Chondrocyte (in vitro differentiated cells): ENCODE data around the gene KRTAP5-11. TPM values are rescaled to one million over a fixed set of nuclear protein-coding genes. Genes with fewer than 3 reads are reported as not detected.
"Not testable (repeated sequence)": the region's sequence is repeated elsewhere in the genome, so short reads cannot be mapped to it uniquely, and the experiment has no call there.

Experiments
- DNase-seq: peaks from one replicate; pipeline ENCODE4 v3.0.0; 2021; ENCODE audit warnings: mixed read lengths, low spot score
- H3K27ac Mint-ChIP-seq: one replicate; pipeline ENCODE4 v1.8.0; 2021; ENCODE audit warnings: mild to moderate bottlenecking, moderate library complexity, mixed read lengths; ENCODE audit not compliant: unreplicated experiment
- H3K27me3 Mint-ChIP-seq: 2 replicates; pipeline ENCODE4 v1.8.0; 2021; ENCODE audit warnings: low read depth, mixed read lengths
- H3K36me3 Mint-ChIP-seq: 2 replicates; pipeline ENCODE4 v1.8.0; 2021; ENCODE audit warnings: low read depth, mixed read lengths
- H3K4me1 Mint-ChIP-seq: 2 replicates; pipeline ENCODE4 v1.8.0; 2021; ENCODE audit warnings: low read depth, mild to moderate bottlenecking, mixed read lengths
- H3K4me3 Mint-ChIP-seq: one replicate; pipeline ENCODE4 v1.8.0; 2021; ENCODE audit warnings: mild to moderate bottlenecking, moderate library complexity, mixed read lengths; ENCODE audit not compliant: unreplicated experiment
- H3K9me3 Mint-ChIP-seq: 2 replicates; pipeline ENCODE4 v1.8.0; 2021; ENCODE audit warnings: low read depth, mixed read lengths
- long read RNA-seq: library from polyadenylated mRNA; stranded (forward); transcript quantifications from one replicate; pipeline ENCODE4 v2.0.0, GENCODE V29; 2021
- total RNA-seq: library from RNA; stranded (reverse); gene quantifications from 3 replicates; pipeline ENCODE4 v1.2.1, GENCODE V29; 2021
- TF ChIP-seq, protein P1 (sequence below): fragments of 200-600 bp; sonication (generic); IDR thresholded peaks from 2 replicates; pipeline ENCODE4 v1.5.0; 2021; ENCODE audit warnings: antibody characterized with exemption, mild to moderate bottlenecking, moderate library complexity

KRTAP5-11 gene
- total RNA-seq = not detected in 3 replicates
- long read RNA-seq = 0 reads

- Mint-ChIP-seq H3K27ac (no peak within 1 kb of the TSS), H3K9me3 (no peaks in the 10 kb centered on the region), H3K36me3 (no peaks in the 10 kb centered on the region), H3K27me3 (peaks cover 40% of the 10 kb centered on the region), H3K4me1 (peaks cover 8% of the 10 kb centered on the region), H3K4me3 (no peak within 1 kb of the TSS)
- TF ChIP-seq, protein P1, sequence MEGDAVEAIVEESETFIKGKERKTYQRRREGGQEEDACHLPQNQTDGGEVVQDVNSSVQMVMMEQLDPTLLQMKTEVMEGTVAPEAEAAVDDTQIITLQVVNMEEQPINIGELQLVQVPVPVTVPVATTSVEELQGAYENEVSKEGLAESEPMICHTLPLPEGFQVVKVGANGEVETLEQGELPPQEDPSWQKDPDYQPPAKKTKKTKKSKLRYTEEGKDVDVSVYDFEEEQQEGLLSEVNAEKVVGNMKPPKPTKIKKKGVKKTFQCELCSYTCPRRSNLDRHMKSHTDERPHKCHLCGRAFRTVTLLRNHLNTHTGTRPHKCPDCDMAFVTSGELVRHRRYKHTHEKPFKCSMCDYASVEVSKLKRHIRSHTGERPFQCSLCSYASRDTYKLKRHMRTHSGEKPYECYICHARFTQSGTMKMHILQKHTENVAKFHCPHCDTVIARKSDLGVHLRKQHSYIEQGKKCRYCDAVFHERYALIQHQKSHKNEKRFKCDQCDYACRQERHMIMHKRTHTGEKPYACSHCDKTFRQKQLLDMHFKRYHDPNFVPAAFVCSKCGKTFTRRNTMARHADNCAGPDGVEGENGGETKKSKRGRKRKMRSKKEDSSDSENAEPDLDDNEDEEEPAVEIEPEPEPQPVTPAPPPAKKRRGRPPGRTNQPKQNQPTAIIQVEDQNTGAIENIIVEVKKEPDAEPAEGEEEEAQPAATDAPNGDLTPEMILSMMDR = no peak
- DNase-seq = no peak
Observed at GRCh38 chr11:71582309-71582895, at the start of gene KRTAP5-11. Gene KRTAP5-11, minus strand, starts transcription at chr11:71582875. Its CDS starts 38 bp downstream, at chr11:71582837.

- H3K4me3 Mint-ChIP-seq, H3K27ac Mint-ChIP-seq, H3K9me3 Mint-ChIP-seq, H3K4me1 Mint-ChIP-seq, H3K36me3 Mint-ChIP-seq, DNase-seq: not testable (repeated sequence)
- H3K27me3 Mint-ChIP-seq = peaks cover 33% of the 10 kb centered on the region
Observed at GRCh38 chr11:71631551-71631950, 48.9 kb upstream of the KRTAP5-11 start.

GRCh38 chr11:71630071-71630470 lies 47.4 kb upstream of the KRTAP5-11 start:
- DNase-seq, H3K4me3 Mint-ChIP-seq, H3K27ac Mint-ChIP-seq, H3K4me1 Mint-ChIP-seq, H3K9me3 Mint-ChIP-seq, H3K36me3 Mint-ChIP-seq: not testable (repeated sequence)
- peaks cover 34% of the 10 kb centered on the region for H3K27me3 Mint-ChIP-seq

GRCh38 chr11:71628943-71629342 lies 46.3 kb upstream of the KRTAP5-11 start:
- H3K9me3 Mint-ChIP-seq, H3K36me3 Mint-ChIP-seq, H3K4me1 Mint-ChIP-seq: not testable (repeated sequence)

DNA sequence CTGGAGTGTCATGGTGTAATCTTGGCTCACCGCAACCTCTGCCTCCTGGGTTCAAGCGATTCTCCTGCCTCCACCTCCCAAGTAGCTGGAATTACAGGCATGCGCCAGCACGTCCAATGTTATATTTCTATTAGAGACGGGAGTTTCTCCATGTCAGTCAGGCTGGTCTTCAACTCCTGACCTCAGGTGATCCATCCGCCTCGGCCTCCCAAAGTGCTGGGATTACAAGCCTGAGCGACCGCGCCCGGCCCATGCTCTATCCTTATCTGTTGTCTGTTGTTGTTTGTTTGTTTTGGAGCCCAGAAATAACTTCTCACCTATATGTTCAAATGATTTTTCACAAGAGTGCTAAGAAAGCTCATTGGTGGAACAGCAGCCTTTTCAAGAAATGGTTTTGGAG lies 40.6 kb upstream of the KRTAP5-11 start:
- H3K27ac Mint-ChIP-seq, DNase-seq, H3K36me3 Mint-ChIP-seq, H3K4me3 Mint-ChIP-seq, H3K9me3 Mint-ChIP-seq, H3K4me1 Mint-ChIP-seq: not testable (repeated sequence)
- peaks cover 20% of the 10 kb centered on the region for H3K27me3 Mint-ChIP-seq

More at GRCh38 chr11:71628943-71629342, 46.3 kb upstream of the KRTAP5-11 start:
- H3K27ac Mint-ChIP-seq, H3K4me3 Mint-ChIP-seq, DNase-seq: not testable (repeated sequence)
- peaks cover 34% of the 10 kb centered on the region for H3K27me3 Mint-ChIP-seq

DNA sequence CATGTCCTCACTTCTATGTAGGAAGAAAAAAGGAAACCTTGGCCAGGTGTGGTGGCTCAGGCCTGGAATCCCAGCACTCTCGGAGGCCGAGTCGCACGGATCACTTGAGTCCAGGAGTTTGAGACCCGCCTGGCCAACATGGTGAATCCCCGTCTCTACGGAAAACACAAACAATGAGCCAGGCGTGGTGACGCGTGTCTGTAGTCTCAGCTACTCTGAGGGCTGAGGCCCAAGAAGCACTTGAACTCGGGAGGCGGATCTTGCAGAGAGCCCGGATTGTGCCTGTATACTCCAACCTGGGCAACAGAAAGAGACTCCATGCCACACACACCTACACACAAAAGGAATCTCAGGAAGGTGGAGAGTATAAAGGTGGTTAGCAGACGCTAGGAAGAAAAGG lies 39.9 kb upstream of the KRTAP5-11 start:
- not testable (repeated sequence) for H3K36me3 Mint-ChIP-seq, H3K4me3 Mint-ChIP-seq, H3K27ac Mint-ChIP-seq, H3K9me3 Mint-ChIP-seq, DNase-seq, H3K4me1 Mint-ChIP-seq
- peaks cover 18% of the 10 kb centered on the region for H3K27me3 Mint-ChIP-seq

DNA sequence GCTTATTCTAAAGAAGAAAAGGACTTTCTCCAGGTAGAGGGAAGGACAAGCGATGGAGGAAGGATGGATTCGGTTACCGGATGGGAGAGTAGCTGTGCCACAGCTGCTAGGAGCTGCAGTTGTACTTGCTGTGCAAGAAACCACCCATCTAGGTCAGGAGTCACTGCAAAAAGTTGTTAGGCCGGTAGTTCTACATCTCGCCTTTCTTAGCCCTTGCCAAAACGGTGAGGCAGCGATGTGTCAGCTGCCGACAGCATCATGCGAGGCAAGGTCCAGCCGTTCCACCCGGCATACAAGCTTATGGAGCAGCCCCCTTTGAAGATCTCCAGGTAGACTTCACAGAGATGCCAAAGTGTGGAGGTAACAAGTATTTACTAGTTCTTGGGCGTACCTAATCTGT lies 32.3 kb upstream of the KRTAP5-11 start:
- DNase-seq, H3K27ac Mint-ChIP-seq, H3K36me3 Mint-ChIP-seq, H3K4me3 Mint-ChIP-seq, H3K4me1 Mint-ChIP-seq, H3K9me3 Mint-ChIP-seq: not testable (repeated sequence)
- H3K27me3 Mint-ChIP-seq = peaks cover 53% of the 10 kb centered on the region

DNA sequence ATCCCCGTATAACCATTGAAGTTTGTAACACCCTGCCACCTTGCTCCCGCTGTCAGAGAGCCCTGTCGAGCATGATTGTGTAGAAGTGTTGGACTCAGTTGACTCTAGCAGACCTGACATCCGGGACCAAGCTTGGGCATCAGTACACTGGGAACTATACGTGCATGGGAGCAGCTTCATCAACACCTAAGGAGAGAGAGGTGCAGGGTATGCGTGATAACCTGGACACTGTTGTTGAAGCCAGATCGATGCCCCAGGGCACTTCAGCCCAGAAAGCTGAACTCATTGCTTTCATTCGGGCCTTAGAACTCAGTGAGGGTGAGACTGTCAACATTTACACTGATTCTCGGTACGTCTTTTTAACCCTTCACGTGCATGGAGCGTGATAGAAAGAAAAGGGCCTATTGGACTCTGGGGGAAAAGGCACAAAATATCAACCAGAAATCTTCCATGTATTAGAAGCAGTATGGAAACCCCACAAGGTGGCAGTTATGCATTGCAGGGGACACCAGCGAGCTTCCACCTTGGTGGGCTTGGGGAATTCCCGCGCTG lies 31.8 kb upstream of the KRTAP5-11 start:
- not testable (repeated sequence) for H3K9me3 Mint-ChIP-seq, H3K27ac Mint-ChIP-seq, H3K36me3 Mint-ChIP-seq, H3K4me3 Mint-ChIP-seq, DNase-seq, H3K4me1 Mint-ChIP-seq
- H3K27me3 Mint-ChIP-seq = peaks cover 56% of the 10 kb centered on the region

DNA sequence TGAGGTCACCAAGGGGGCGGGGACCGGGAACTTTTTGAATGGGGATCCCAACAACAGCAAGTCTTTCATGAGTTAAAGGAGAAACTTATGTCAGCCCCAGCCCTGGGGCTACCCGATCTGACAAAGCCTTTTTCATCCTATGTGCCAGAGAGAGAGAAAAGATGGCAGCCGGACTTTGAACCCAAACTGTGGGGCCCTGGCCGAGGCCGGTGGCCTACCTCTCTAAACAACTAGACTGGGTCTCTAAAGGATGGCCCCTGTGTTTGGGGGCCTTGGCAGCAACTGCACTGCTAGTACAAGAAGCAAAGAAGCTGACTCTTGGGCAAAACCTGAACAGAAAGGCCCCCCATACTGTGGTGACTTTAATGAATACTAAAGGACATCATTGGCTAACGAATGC lies 31.3 kb upstream of the KRTAP5-11 start:
- H3K27ac Mint-ChIP-seq, DNase-seq, H3K4me1 Mint-ChIP-seq, H3K9me3 Mint-ChIP-seq, H3K4me3 Mint-ChIP-seq, H3K36me3 Mint-ChIP-seq: not testable (repeated sequence)
- H3K27me3 Mint-ChIP-seq = peaks cover 61% of the 10 kb centered on the region

DNA sequence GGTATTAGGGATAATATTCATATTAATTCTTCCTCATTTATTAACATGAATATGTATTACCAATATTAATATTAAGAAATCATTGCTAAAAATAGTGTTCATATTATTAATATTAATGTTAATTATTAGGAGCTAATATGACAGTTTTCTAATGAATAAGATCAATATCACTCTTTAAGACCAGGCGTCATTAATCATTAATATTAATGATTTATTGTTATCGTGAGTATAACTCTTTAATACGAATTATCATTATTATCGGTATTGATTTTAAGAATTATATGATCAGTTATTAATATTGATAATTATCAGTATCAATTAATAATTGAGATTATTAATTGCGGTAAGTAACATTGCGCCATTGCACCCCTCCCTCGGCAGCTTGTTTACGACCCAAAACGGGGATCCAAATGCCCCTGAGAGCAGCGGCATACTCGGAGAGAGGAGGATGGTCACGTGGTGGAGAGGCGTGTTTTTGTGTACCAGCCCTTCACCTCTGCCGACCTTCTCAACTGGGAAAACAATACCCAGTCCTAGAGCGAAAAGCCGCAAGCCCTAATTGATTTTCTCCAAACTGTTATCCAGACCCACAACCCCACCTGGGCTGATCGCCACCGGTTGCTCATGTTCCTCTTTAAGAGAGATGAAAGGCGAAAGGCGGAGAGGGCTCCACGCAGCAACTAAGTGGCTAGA lies 28.7 kb upstream of the KRTAP5-11 start:
- not testable (repeated sequence) for H3K9me3 Mint-ChIP-seq, DNase-seq, H3K4me3 Mint-ChIP-seq, H3K4me1 Mint-ChIP-seq, H3K27ac Mint-ChIP-seq, H3K36me3 Mint-ChIP-seq
- H3K27me3 Mint-ChIP-seq = peaks cover 70% of the 10 kb centered on the region

- H3K4me3 Mint-ChIP-seq, H3K4me1 Mint-ChIP-seq: not testable (repeated sequence)
Observed at GRCh38 chr11:71608272-71608671, 25.6 kb upstream of the KRTAP5-11 start.

More at GRCh38 chr11:71608272-71608671, 25.6 kb upstream of the KRTAP5-11 start:
- H3K27ac Mint-ChIP-seq, DNase-seq, H3K36me3 Mint-ChIP-seq, H3K9me3 Mint-ChIP-seq: not testable (repeated sequence)
- H3K27me3 Mint-ChIP-seq = peaks cover 57% of the 10 kb centered on the region
